Erythroblast (primary cell): ENCODE measurements around the gene NCAPD2.

Experiments used
- DNase-seq, 2 experiments: peaks; one replicate each; lab custom pipeline; 2025; lab: John Stamatoyannopoulos, UW
- GATA1 ChIP-seq: IDR thresholded peaks from 2 replicates; pipeline ENCODE4 v1.6.1; 2011; ENCODE audit warnings: low read depth, mild to moderate bottlenecking, control low read depth, low read length, moderate library complexity
- POLR2A ChIP-seq: IDR thresholded peaks from 2 replicates; pipeline ENCODE4 v1.6.1; 2011; ENCODE audit warnings: mild to moderate bottlenecking, low read length

The NCAPD2 gene, protein sequence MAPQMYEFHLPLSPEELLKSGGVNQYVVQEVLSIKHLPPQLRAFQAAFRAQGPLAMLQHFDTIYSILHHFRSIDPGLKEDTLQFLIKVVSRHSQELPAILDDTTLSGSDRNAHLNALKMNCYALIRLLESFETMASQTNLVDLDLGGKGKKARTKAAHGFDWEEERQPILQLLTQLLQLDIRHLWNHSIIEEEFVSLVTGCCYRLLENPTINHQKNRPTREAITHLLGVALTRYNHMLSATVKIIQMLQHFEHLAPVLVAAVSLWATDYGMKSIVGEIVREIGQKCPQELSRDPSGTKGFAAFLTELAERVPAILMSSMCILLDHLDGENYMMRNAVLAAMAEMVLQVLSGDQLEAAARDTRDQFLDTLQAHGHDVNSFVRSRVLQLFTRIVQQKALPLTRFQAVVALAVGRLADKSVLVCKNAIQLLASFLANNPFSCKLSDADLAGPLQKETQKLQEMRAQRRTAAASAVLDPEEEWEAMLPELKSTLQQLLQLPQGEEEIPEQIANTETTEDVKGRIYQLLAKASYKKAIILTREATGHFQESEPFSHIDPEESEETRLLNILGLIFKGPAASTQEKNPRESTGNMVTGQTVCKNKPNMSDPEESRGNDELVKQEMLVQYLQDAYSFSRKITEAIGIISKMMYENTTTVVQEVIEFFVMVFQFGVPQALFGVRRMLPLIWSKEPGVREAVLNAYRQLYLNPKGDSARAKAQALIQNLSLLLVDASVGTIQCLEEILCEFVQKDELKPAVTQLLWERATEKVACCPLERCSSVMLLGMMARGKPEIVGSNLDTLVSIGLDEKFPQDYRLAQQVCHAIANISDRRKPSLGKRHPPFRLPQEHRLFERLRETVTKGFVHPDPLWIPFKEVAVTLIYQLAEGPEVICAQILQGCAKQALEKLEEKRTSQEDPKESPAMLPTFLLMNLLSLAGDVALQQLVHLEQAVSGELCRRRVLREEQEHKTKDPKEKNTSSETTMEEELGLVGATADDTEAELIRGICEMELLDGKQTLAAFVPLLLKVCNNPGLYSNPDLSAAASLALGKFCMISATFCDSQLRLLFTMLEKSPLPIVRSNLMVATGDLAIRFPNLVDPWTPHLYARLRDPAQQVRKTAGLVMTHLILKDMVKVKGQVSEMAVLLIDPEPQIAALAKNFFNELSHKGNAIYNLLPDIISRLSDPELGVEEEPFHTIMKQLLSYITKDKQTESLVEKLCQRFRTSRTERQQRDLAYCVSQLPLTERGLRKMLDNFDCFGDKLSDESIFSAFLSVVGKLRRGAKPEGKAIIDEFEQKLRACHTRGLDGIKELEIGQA (N-terminal part only)

DNA sequence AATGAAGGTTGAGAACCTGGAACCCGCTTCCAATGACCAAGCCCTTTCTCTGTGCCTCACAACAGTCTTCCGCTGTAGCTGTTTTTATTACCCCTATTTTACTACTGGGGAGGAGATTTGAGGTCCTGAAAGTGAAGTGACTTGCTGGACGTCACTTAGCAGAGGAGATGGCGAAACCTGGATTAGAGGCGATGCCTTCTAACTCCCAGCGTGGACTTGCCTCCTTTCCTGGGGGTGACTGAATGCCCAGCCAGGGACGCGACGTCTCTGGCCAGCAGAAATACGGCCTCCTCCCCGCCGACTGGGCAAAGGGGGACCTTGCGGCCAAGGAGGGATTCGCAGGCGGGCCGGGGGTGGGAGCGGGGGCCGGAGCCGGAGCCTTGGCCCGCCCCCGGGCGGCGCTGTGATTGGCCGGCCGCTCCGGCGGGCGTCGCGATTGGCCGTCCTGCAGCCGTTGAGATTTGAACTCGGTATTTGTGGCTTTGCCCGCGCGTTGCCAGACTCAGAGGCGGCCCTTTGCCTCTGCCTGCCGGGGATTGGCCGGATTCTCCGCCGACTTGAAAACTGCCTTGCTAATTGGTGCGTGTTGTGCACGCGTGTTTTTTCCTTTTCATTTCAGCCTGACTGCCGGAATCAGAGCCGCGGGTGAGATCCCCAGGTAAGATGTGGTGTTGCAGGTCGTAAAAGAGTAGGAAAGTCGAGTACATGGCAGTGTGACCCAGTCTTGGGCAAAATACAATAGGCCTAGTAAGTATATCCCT is at the start of gene NCAPD2:
Gene NCAPD2 (plus strand): TSS at position 606 of the 761 bp plus-strand sequence. CDS start 997 bp downstream, outside the sequence.
- TF ChIP-seq GATA1 (no peak), POLR2A (peak; percentile 70)
- DNase-seq: peak; percentile 97 to 98

DNA sequence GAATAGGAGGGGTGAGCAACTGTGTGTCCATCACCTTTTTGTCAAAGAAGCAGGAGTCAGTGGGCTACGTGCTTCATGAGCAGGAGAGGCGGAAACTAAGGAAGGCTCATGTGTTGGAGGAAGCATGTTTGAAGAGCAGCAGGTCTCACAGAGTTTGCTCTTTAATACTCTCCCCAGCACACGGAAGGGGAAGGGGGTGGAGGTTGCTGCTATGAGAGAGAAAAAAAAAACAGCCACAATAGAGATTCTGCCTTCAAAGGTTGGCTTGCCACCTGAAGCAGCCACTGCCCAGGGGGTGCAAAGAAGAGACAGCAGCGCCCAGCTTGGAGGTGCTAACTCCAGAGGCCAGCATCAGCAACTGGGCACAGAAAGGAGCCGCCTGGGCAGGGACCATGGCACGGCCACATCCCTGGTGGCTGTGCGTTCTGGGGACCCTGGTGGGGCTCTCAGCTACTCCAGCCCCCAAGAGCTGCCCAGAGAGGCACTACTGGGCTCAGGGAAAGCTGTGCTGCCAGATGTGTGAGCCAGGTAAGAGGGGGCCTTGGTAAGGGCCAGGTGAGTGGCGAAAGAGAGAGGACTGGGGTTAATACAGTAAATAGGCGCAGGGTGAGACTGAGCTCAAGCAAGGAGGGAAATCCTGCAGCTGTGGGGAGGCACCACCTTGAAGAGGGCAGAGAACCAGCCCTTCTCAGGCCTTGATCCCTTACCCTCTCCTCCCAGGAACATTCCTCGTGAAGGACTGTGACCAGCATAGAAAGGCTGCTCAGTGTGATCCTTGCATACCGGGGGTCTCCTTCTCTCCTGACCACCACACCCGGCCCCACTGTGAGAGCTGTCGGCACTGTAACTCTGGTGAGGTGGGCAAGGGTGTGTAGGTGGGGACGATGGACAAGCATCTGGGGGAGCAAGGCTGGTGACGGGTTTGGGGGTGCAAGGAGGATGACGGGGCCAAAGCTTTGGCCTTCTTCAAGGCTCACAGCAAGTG is 48.9 kb upstream of the NCAPD2 start, which contains the start of gene CD27:
Gene CD27 (plus strand): TSS at position 252 of the 985 bp plus-strand sequence. CDS start 141 bp downstream, at position 393.
- no peak for DNase-seq
- TF ChIP-seq GATA1: no peak

DNA sequence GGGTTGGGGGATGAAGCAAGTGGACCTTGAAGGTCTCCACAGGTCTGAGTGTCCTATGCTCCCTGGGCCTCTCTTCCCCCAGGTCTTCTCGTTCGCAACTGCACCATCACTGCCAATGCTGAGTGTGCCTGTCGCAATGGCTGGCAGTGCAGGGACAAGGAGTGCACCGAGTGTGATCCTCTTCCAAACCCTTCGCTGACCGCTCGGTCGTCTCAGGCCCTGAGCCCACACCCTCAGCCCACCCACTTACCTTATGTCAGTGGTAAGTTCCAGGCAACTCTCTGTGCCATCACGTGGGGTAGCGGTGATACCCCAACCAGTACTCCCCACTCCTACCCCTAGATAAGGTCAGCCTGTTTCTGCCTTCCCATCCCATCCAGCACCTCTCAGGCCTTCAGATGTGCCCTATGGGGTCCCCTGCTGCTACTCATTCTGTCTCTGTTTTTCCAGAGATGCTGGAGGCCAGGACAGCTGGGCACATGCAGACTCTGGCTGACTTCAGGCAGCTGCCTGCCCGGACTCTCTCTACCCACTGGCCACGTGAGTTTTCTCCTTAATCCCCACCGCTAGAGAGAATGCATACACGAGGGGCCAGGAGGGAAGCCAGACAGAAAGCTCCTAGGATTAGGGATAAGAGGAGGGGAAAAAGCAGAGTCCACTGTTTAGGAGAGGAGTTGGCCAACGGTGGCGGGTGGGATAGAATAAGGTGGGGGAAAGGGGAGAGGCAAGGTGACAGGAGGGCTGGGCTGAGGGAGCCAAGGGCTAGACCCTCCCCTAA is 43.6 kb upstream of the NCAPD2 start:
- DNase-seq: no peak
- no peak for TF ChIP-seq GATA1
- TF ChIP-seq POLR2A: no peak

DNA sequence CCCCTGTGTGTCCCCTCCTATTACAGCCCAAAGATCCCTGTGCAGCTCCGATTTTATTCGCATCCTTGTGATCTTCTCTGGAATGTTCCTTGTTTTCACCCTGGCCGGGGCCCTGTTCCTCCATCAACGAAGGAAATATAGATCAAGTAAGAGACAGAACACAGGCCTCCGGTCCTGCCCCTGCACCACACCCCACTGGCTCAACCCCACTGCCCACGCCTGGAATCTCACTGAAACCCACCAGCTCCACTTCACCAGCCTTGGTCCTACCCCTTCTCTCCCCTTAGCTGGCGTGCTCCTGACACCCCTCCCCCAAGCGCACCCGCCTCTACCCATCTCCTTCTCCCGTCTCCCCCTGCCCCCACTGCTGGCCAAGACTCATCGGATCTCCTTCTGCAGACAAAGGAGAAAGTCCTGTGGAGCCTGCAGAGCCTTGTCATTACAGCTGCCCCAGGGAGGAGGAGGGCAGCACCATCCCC is 43.0 kb upstream of the NCAPD2 start:
- peak; percentile 56 to 59 for DNase-seq
- TF ChIP-seq POLR2A: no peak
- no peak for TF ChIP-seq GATA1

DNA sequence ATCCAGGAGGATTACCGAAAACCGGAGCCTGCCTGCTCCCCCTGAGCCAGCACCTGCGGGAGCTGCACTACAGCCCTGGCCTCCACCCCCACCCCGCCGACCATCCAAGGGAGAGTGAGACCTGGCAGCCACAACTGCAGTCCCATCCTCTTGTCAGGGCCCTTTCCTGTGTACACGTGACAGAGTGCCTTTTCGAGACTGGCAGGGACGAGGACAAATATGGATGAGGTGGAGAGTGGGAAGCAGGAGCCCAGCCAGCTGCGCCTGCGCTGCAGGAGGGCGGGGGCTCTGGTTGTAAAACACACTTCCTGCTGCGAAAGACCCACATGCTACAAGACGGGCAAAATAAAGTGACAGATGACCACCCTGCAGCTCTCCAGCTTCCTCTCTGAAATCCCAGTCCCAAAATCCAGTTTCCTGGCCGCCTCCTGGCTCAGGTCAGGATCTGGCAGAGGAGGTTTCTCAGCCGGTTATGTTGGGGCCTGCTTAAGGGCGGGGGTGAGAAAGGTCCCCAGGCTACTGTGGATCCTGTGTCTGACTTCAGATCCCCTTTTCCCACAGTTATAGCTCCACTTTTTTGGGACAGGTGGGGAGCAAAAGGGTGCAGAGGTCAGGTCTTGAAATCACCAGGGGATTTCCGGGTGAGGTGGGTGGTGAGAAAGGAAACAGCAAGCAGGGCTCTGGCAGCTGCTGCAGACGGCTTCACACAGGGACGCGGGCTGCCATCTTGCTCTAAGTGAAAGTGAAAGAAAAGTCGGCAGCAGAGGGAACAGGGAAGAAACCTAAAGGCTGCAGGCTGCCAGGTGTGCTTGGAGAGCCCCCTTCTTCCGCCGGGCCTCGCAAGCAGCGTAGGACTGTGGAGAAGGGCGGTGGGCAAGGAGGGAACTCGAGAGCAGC is 42.3 kb upstream of the NCAPD2 start, which contains the start of gene TAPBPL:
Gene TAPBPL (plus strand): TSS at position 695 of the 897 bp plus-strand sequence. CDS start 207 bp downstream, outside the sequence.
- TF ChIP-seq GATA1 (no peak), POLR2A (peak; percentile 75)
- DNase-seq: peak; percentile 83 to 87

DNA sequence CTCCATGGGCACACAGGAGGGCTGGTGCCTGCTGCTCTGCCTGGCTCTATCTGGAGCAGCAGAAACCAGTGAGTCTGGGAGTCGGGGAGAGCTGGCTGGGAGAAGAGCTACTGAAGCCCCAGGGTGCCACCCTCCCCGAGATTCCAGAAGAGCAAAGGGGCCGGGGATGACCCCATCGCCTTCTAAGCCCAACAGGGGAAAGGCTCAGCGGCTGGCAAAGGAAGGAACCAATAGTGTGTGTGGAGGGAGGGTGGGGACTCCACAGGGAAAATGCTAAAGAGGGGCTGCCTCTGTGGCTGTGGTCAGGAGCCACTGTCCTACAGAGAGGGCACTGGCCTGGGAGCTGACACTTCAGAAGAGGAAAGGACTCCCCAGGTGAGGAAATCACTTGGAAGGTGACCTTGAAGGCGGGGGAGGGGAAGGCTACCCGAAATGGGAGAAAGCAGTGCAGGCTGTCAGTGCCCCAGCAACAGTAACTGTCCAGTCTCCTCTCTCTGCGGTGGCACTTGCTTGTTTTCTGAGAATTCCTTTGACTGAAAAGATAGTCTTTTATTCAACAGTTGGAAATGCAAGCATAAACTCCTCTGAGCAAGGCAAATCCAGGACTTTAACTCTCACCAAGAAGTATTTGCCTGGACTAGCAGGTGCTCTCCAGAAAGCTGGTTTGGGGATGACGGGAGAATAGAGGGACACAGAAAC is 41.5 kb upstream of the NCAPD2 start:
- peak; percentile 62 to 65 for DNase-seq

DNA sequence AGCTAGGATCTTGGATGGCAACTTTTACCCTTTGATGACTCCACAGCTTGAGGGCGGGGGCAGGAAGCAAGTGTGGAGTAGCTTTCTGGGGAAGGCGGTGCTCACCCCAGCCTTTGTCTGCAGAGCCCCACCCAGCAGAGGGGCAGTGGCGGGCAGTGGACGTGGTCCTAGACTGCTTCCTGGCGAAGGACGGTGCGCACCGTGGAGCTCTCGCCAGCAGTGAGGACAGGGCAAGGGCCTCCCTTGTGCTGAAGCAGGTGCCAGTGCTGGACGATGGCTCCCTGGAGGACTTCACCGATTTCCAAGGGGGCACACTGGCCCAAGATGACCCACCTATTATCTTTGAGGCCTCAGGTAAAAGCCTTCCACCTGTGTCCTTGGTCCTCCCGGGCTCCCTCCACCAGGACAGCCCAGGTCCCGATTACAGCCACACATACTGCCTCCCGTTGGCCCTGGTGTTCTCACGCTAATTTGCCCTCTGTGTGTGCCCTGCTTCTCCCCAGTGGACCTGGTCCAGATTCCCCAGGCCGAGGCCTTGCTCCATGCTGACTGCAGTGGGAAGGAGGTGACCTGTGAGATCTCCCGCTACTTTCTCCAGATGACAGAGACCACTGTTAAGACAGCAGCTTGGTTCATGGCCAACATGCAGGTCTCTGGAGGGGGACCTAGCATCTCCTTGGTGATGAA is 40.8 kb upstream of the NCAPD2 start:
- no peak for TF ChIP-seq POLR2A
- no peak for TF ChIP-seq GATA1
- peak in 1 of 2 experiments; percentile 46 for DNase-seq

More for the DNA sequence above, 41.5 kb upstream of the NCAPD2 start:
- TF ChIP-seq POLR2A: peak; percentile 25
- TF ChIP-seq GATA1: no peak

DNA sequence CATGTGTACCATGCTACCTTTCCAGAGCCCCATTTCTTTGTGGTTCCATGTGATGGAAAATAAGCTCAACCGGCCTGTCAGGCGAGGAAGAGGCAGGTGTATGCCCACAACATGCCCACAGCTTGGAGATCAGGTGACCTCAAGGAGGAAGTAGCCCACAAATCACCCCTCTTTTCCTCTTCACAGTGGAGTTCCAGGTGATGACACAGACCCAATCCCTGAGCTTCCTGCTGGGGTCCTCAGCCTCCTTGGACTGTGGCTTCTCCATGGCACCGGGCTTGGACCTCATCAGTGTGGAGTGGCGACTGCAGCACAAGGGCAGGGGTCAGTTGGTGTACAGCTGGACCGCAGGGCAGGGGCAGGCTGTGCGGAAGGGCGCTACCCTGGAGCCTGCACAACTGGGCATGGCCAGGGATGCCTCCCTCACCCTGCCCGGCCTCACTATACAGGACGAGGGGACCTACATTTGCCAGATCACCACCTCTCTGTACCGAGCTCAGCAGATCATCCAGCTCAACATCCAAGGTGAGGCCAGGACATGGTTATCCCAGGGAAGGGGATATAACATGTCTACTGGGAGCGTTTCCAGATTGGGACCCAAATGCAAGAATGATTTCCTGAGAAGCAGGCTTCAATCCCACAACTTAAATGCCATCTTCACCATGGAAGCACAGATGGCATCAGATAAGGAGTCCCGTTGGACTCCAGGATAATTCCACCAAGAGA is 36.5 kb upstream of the NCAPD2 start:
- DNase-seq: no peak
- TF ChIP-seq POLR2A: peak; percentile 12
- TF ChIP-seq GATA1: no peak
